Measurements from ENCODE around the gene TMPO.
A peak's percentile ranks its signal among the peaks of the same experiment; 100 is the strongest.
"Not testable (repeated sequence)": the region's sequence is repeated elsewhere in the genome, so short reads cannot be mapped to it uniquely, and the experiment has no call there.

Gene TMPO

GRCh38 chr12:98515287-98516110 is at the start of gene TMPO:
Gene TMPO, plus strand, starts transcription at chr12:98515590. Its CDS starts 278 bp downstream, at chr12:98515868.
- DNase-seq (ENCODE audit: low read depth) = peak; percentile 90

GRCh38 chr12:98465950-98466602 is 49.3 kb upstream of the TMPO start:
- no peak for DNase-seq (ENCODE audit: low read depth)

GRCh38 chr12:98466640-98467400 is 48.6 kb upstream of the TMPO start:
- no peak for DNase-seq (ENCODE audit: low read depth)

GRCh38 chr12:98469109-98469508 is 46.3 kb upstream of the TMPO start:
- no peak for DNase-seq (ENCODE audit: low read depth)

- peak; percentile 28 for DNase-seq (ENCODE audit: low read depth)
Measured at GRCh38 chr12:98470469-98471082, 44.8 kb upstream of the TMPO start.

- no peak for DNase-seq (ENCODE audit: low read depth)
Measured at GRCh38 chr12:98471085-98471484, 44.3 kb upstream of the TMPO start.

- DNase-seq (ENCODE audit: low read depth) = no peak
Measured at GRCh38 chr12:98475565-98475908, 39.9 kb upstream of the TMPO start.

GRCh38 chr12:98478606-98479005 is 36.8 kb upstream of the TMPO start:
- DNase-seq (ENCODE audit: low read depth) = no peak

- DNase-seq (ENCODE audit: low read depth) = no peak
Measured at GRCh38 chr12:98483621-98484503, 31.5 kb upstream of the TMPO start.

- no peak for DNase-seq (ENCODE audit: low read depth)
Measured at GRCh38 chr12:98485792-98486340, 29.5 kb upstream of the TMPO start.

GRCh38 chr12:98488416-98488815 is 27.0 kb upstream of the TMPO start:
- not testable (repeated sequence) for DNase-seq (ENCODE audit: low read depth)

- no peak for DNase-seq (ENCODE audit: low read depth)
Measured at GRCh38 chr12:98489176-98489575, 26.2 kb upstream of the TMPO start.

GRCh38 chr12:98490501-98491453 is 24.6 kb upstream of the TMPO start:
- peak; percentile 80 for DNase-seq (ENCODE audit: low read depth)

- no peak for DNase-seq (ENCODE audit: low read depth)
Measured at GRCh38 chr12:98492580-98493140, 22.7 kb upstream of the TMPO start.

GRCh38 chr12:98501266-98501629 is 14.1 kb upstream of the TMPO start:
- DNase-seq (ENCODE audit: low read depth) = not testable (repeated sequence)

GRCh38 chr12:98503342-98503591 is 12.1 kb upstream of the TMPO start:
- DNase-seq (ENCODE audit: low read depth) = peak; percentile 90

GRCh38 chr12:98503592-98504367 is 11.6 kb upstream of the TMPO start:
- peak; percentile 91 for DNase-seq (ENCODE audit: low read depth)

- DNase-seq (ENCODE audit: low read depth) = no peak
Measured at GRCh38 chr12:98504368-98504617, 11.1 kb upstream of the TMPO start.

GRCh38 chr12:98509063-98509462 is 6.3 kb upstream of the TMPO start:
- DNase-seq (ENCODE audit: low read depth) = no peak

Measured in iris pigment epithelial cell (primary cell).